ENCODE data around the gene CDC42EP4.

Gene CDC42EP4

DNA sequence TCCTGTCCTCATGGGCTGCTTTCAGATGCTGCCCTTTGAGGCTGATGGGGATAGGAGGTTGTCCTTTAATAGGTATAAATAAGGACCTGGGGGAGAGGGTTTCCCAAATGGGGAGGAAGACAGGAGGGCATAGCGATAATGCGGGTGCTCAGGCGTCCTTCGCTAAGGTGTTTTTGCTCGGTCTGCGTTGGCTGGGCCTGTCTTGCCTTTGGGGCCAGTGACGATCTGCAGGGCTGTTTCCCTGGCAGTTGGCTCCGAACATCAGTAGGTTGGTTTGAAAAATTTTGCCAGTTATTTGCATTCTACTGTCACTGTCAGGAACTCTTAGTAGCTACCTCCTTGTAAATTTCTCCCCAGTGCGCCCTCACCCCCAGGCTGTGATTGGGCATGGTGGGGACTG is 37.8 kb upstream of the CDC42EP4 start:
- H3K4me3 ChIP-seq (ENCODE audit: low read depth, low read length), result no peak overlapping the region
- TF ChIP-seq, protein P1, sequence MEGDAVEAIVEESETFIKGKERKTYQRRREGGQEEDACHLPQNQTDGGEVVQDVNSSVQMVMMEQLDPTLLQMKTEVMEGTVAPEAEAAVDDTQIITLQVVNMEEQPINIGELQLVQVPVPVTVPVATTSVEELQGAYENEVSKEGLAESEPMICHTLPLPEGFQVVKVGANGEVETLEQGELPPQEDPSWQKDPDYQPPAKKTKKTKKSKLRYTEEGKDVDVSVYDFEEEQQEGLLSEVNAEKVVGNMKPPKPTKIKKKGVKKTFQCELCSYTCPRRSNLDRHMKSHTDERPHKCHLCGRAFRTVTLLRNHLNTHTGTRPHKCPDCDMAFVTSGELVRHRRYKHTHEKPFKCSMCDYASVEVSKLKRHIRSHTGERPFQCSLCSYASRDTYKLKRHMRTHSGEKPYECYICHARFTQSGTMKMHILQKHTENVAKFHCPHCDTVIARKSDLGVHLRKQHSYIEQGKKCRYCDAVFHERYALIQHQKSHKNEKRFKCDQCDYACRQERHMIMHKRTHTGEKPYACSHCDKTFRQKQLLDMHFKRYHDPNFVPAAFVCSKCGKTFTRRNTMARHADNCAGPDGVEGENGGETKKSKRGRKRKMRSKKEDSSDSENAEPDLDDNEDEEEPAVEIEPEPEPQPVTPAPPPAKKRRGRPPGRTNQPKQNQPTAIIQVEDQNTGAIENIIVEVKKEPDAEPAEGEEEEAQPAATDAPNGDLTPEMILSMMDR (IDR thresholded peaks at IDR 0.05; ENCODE audit: insufficient read depth, low read depth, low read length, missing control alignments), result no peak
- DNase-seq (ENCODE audit: low read depth), result no peak

DNA sequence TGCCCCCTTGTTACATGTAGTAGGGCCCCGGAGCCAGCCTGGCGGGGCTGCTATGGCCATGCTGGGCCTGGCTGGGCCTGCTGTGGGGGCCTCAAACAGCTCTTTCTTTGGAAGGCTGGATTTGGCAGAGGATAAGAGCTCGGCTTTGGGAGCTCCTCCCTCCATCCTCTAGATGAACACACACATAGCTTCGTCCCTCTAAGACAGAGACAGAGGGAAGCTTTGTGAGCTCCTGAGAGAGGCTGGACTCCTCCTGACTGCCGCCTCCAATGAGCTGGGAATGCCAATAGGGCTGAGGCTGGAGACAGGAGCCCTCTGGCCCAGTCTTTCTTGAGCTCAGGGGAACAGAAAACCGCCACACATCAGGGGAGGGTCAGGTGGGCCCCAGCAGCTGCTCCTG is 37.3 kb upstream of the CDC42EP4 start:
- TF ChIP-seq, protein P1 (IDR thresholded peaks at IDR 0.05; ENCODE audit: insufficient read depth, low read depth, low read length, missing control alignments), result no peak
- no peak for DNase-seq (ENCODE audit: low read depth)
- no peak overlapping the region for H3K4me3 ChIP-seq (ENCODE audit: low read depth, low read length)

- TF ChIP-seq, protein P1 (IDR thresholded peaks at IDR 0.05; ENCODE audit: insufficient read depth, low read depth, low read length, missing control alignments), result no peak
- no peak overlapping the region for H3K4me3 ChIP-seq (ENCODE audit: low read depth, low read length)
- DNase-seq (ENCODE audit: low read depth), result no peak
Observed at GRCh38 chr17:73348829-73349095, 37.0 kb upstream of the CDC42EP4 start.

DNA sequence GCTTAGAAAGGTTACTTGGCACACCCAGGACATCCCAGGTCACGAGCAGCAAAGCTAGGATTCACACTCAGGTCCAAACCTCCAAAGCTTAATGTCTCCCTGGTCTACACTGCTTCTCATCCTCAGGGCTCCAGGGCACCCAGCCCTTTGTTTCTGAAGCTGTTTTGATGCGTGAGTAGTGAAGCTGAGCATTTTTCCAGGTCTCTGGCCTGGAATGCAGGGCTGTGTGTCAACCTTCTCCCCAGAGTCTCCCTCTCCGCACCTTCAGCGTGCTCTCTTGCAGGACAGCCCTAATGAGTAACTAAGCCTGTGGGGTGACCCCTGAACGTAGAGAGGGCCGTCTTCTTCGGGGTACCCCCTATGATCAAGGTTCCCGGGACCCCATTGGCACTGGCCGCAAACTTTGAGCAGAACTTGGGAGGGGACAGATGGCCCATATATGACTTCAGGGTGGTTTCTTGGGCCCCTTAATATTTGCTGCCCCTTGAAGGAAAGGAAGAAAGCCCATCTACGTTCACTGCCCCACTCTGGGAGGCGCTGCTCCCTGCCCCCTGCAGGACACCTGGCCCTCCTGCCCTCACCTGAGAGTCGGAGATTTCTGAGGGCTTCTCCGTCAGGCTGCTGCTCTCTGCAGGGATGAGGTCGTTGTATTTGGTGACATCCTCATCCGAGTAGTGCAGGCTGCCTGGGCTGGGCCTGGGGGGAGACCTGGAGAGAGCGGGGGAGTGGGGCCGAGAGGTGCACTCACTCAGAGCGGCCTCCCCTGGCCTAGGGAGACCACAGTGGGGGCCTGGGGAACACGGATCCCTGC is 36.4 kb upstream of the CDC42EP4 start:
- no peak overlapping the region for H3K4me3 ChIP-seq (ENCODE audit: low read depth, low read length)
- TF ChIP-seq, protein P1 (IDR thresholded peaks at IDR 0.05; ENCODE audit: insufficient read depth, low read depth, low read length, missing control alignments), result no peak
- DNase-seq (ENCODE audit: low read depth), result no peak

- no peak overlapping the region for H3K4me3 ChIP-seq (ENCODE audit: low read depth, low read length)
- TF ChIP-seq, protein P1 (IDR thresholded peaks at IDR 0.05; ENCODE audit: insufficient read depth, low read depth, low read length, missing control alignments), result no peak
- DNase-seq (ENCODE audit: low read depth), result no peak
Observed at GRCh38 chr17:73347351-73347750, 35.5 kb upstream of the CDC42EP4 start.

- DNase-seq (ENCODE audit: low read depth), result no peak
- no peak overlapping the region for H3K4me3 ChIP-seq (ENCODE audit: low read depth, low read length)
- TF ChIP-seq, protein P1 (IDR thresholded peaks at IDR 0.05; ENCODE audit: insufficient read depth, low read depth, low read length, missing control alignments), result no peak
Observed at GRCh38 chr17:73346501-73347162, 34.8 kb upstream of the CDC42EP4 start.

Data from GM12865 (cell line).